Measurements from ENCODE around the gene ABHD4.
"Not testable (repeated sequence)": the region's sequence is repeated elsewhere in the genome, so short reads cannot be mapped to it uniquely, and the experiment has no call there.

ABHD4 gene

DNA sequence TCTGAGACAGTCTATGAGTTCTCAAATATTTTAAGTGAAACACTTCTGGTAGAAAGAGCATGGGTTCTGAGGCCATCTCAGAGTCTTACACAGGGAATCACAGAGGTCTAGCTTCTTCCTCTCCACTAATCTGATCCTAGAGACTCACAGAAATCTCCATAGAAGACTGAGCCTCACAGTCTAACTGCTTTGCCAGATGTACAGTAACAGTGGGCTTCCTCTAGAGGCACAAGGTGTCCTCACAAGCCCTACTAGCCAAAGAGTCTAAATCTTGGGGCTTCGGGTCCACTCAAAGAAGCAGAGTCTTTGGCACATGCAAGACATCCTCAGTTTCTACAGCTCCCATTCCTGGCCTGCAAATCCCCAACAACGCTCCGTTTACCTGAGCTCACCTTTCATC lies 32.0 kb downstream of the ABHD4 start:
- DNase-seq, result no peak

DNA sequence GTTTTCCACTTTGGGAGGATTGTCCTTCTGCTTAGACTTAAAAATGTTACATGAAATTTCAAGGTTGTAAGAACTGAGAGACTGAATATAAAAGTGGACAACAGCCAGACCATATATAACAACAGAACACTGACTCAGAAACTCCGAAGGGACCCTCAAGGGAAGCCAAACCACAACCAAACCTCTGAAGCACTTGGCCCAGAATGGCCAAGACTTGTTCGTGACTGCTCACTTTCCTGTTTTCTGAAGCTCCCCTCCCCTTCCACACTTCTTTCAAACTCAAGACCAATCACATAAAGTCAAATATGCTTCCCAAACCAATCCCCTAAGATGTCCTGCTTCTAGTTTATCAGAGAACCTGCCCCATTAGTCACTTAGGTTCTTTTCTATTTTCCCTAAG lies 32.4 kb downstream of the ABHD4 start:
- DNase-seq, result no peak

DNA sequence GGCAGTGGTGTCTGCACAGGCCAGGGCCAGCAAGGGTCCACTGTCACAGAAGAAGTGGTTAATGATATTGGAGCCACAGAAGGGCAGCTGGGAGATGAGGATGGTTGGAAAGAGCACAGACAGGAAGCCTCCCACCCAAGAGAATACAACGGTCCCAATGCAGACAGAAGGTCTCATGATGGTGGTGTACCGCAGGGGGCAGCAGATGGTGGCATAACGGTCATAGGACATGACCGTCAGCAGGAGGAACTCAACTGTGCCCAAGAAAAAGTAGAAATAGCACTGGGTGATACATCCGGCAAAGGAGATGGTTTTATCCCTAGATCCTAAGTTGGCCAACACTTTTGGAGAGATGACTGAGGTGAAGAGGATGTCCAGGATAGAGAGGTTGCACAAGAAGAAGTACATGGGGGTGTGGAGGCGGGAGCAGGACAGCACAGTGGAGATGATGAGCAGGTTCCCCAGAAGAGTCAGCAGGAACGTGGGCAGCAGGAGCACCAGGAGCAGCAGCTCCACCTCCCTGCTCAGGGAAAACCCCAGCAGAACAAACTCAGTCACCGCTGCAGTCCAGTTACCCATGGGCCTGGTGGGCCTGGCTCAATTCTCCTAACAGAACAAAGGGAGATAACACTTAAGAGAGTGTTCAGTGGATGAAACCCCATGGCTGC lies 36.3 kb downstream of the ABHD4 start:
- no peak for DNase-seq

DNA sequence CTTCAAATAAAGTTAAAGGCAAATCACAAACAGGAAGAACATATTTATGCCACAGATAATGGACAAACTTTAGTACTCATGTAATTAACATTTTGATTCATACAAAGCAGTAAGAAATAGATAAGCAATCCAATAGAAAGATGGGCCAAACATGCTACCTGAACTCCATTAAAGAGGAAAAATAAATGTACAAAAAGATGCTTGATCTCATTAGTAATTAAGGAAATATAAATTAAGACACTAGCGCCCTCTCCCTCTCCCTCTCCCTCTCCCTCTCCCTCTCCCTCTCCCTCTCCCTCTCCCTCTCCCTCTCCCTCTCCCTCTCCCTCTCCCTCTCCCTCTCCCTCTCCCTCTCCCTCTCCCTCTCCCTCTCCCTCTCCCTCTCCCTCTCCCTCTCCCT lies 37.9 kb downstream of the ABHD4 start:
- DNase-seq, result not testable (repeated sequence)

DNA sequence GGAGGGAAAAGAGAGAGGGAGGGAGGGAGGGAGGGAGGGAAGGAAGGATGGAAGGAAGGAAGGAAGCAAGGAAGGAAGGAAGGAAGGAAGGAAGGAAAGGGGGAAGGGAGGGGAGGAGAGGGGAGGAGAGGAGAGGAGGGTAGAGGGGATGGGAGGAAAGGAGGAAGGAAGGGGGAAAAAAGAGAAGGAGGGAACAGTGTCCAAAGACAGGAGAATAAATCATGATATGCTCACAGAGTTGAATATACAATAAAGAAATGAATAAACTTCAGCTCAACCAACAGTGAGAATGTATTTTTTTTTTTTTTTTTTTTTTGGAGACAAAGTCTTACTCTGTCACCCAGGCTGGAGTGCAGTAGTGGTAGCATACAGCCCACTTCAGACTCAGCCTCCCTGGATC lies 42.1 kb downstream of the ABHD4 start:
- no peak for DNase-seq

DNA sequence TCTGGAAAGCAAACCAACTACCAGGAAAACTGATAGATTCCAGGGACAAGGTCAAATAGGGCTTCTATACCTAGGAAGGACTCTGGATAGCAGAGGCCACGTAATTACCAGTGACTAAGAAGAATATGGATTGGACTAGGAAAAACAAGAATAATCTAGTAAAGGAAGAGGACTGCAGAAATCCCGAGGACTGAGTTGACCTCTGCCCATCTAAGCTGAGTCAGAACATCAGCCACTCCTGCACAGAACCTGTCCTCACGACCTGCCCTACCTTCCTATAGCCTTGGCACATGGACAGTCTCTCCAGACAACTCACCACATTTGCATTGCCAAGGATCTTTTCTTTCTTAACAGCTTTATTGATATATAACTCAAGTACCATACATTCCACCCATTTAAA lies 43.7 kb downstream of the ABHD4 start:
- no peak for DNase-seq

DNA sequence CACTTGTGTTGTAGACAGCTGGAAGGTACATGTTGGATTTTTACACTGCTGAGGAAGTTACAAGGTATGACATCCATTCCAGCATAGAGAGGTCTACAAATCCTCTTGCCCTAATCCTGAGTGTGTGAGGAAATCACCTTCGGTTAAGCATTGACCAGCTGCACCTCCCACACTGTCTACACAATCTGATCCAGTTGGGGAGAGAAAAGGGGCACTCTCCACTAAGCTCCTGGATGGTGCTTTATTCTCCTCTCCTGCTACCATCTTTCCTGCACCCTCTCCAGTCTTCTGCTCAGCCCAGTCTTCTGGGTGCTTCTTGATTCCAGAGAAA lies 46.2 kb downstream of the ABHD4 start, which contains the start of gene OR6J1:
TSS of gene OR6J1 (minus strand) at position 48 of the 331 bp plus-strand sequence. CDS start 9,541 bp downstream, outside the sequence.
- no peak for DNase-seq

DNA sequence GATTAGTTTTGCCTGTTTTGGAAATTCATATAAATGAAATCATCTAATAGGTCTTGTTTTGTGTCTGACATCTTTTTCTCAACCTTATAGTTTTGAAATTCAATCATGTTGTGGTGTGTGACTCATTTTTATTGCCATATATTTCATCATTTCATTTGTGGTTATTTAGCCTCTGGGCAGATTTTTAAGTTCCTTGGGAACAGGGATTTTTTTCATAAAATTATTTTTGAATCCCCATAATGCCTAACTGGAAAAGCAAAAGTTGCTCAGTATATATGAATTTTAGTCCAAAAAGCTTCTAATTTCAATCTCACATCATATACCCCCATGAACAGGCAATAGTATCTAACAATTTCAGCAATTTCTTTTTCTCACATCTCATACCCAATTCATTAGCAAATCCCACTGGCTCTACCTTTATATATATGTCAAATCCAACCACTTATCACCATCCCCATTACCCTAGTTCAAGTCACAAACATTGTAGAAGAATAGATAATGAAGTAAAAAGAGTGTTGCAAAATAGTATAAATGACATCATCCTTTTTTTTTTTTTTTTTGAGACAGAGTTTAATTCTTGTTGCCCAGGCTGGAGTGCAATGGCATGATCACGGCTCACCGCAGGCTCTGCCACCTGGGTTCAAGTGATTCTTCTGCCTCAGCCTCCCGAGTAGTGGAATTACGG lies 48.6 kb downstream of the ABHD4 start:
- DNase-seq, result no peak

DNA sequence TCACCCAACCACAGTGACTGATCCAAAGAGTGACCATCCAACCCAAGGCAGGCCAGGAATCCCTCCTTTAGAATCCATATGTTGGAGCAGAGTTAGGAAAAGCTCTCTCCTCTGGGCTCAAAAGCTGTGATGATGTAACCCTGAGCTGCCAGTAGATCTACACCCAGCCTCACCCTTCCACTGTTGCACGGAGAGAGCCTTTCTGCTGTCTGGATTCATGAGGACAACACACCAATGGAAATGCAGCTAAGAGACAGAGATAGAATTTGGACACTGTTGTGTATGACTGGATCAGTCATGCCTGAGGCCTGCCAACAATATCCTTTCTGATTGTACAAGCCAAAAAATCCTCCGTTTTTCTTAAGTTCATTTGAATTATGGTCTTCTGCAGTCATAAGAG lies 50.4 kb downstream of the ABHD4 start:
- no peak for DNase-seq

DNA sequence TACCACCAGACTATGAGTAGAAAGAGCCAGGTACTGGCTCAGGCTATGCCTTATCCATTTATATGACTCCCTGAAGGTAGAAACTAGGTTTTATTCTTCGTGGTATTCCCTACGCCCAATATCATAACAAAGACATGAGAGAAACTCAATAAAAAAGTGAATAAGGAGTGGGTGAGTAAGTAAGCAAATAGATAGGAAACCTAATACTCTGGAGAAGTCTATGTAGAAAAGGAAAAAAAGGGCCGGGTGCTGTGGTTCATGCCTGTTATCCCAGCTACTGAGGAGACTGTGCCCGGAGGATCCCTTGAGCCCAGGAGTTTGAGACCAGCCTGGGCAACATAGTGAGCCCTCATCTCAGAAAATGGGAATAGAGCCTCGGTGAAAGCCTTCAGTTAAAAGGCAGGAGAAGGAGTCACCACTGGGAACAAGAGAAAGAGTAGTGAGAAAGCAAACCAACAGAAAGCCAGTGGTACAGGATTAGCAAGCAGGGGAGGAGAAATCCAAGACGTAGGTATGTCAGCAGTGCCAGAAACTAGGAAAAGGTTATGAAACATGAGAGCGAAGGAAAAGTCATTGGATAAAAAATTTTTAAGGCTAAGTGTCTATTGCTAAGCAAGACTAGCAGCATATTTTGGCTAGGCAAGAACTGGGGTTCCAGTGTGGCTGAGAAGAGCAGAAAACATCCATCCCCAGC lies 52.1 kb downstream of the ABHD4 start:
- DNase-seq, result no peak

DNA sequence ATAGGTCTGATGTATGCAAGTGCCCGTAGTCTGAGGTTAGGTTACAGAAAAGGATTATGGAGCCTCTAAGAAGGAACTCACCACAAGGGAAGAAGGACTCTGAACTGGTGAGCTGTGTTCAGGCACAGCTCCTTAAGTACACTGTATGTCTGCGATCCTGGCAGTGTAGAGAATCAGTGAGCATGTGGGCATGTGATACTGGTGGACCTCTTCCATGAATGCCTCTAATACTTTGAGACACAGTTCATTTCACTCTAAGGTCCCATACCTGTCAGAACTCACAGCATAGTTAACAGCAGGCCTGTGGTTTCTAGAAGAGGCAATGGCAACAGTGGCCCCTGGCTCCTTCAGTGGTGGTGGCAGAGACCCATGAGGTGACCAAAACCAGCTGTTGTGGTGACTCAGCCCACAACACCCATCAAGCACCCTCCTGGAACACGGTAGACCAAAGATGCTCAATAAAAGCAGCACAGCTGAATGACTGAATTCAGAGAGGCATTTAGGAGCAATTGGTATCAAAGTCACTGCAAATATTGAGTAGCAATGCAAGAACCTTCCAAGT lies 52.9 kb downstream of the ABHD4 start:
- no peak for DNase-seq

DNA sequence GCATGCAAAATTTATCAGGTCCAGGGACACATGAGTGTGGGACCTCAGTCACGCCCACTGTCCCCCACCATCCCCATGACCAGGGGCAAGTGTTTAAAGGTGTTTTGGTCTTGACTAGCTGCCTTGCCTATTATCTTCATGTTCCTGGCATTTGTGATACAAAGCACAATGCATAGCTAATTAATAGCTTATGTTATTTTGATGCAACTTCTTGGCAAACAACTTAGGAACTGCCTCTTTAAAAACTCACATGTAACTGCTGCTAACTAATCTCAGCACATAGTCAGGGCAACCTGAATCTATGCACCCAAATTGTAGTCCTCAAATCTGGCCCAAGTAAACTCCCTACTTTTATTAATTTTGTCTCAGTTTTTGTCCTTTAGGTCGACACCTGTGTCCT lies 53.5 kb downstream of the ABHD4 start:
- no peak for DNase-seq

DNA sequence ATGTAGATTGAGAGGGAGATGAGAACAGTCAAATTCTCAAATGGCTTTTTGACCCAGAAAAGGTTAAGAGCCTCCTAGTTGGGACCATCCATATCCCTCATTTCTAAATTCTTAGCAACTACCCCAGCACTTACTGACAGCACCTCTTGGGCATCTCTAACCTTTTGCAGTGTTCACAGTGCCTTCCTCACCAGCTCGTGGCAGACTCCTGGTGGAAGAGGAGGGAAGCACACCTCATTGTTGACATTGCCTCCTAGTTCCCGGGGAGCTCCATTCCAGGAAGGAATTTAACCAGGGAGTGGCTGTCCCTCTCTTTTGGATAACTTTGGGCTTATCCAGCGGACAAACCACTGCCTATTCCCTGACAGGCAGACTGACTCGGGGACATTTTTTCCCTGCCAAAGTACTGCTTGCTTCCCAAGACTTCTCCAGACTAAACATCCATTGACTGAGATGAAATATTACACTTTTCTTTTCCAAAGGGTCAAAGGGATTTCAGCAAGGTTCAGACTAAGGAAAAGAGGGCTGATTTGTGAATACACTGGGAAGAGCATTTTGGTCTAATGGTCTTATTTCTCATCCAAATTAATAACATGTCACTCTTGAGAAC lies 55.0 kb downstream of the ABHD4 start:
- peak; percentile 41 for DNase-seq

DNA sequence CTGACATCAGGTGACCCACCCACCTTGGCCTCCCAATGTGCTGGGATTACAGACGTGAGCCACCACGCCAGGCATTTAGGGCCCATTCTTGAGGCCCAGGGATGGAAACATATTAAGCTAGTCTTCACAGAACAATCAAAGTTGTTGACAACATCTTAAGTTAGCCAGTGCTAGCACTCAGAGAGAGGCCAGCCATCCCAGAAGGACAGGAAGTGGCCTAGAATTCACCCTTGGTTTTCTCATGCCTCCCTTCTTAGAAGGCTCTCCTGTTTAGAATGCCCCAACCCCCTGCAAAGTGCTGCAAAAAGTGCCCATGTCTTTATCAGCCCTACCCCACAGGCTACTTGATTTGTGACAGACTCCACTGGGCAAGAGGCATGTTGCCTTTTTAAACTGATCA lies 58.1 kb downstream of the ABHD4 start:
- no peak for DNase-seq

DNA sequence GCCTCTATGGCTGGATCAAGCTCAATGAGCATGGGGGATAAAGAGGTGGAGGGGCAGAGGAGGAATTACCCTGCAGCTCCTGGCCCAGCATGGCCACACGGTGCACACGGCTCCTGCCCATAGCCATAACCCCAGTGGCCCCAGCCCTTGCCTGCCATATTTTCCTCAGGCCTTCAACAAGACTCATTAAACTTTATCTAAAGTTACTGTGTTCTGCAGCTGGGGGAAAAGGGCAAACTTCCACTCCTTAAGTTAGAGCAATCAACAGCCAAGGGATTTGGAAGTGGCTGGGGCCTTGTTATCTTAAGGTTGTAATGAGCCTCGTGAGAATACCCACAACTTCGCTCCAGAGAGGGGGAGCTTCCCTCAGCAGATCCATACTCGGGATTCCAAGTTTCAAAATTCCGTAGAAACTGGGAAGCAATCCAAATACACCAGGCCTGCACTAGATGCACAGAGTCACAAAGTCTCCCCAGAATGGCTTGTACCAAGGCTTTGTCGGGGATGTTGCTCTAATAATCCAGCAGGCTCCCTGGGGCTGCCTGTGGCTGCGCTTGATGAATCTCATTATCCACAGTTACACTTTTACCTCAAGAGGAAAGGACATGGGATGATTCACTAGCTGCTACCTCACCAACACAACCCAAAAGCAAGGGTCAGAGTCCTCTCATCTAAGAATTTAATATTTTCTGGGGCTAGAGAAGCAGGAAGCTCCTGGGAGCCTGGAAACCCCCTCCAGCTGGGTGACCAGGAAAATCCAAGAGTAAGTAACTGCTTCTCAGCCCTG lies 59.0 kb downstream of the ABHD4 start:
- DNase-seq, result no peak

DNA sequence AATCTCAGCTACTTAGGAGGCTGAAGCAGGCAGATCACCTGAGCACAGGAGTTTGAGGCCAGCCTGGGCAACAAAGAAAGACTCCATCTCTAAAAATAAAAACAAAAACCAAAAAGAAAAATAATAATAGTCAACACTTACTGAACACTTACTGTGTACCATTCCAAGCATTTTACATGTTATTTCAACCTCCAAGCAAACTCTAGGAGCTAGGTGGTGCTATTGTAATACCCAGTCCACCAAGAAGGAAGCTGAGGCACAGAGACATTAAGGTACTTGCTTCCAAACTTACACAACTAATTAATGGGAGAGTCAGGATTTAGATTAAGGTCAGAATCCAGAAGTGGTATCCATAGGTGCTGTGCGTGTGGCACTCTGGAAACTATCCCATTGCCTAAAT lies 59.8 kb downstream of the ABHD4 start:
- DNase-seq, result no peak

DNA sequence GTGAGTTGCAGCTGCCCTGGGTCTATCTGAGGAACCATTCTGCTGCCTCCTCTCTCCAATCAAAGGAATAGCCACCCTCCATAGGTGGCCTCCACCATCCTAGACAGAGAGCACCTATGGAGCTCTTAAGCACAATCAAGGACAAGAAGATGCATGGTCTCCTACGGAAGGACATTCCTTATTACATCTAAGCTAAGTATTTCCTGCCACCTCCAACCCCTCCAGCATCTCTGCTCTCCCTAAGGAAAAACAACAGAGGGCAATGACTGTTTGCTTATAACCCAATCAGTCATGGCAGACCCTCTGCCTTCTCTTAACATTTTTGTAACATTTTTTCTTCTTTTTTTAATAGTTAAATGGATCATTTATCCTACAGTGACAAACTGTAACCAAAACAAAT lies 60.8 kb downstream of the ABHD4 start:
- DNase-seq, result no peak

DNA sequence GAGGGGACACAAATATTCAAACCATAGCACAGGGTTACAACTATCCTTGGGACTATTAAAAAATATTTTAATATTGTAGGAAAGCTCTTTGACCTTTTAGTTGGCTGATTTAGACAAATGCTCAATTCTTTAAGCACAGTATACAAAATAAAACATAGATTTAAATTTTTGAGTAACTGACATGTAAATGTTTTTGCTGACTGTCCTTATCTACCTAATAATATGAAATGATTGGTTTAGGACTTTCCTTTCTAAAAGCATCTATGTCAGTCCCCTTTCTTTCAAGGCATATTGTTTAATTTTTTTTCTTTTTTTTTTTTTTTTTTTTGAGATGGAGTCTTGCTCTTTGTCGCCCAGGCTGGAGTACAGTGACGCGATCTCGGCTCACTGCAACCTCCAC lies 62.6 kb downstream of the ABHD4 start:
- DNase-seq, result no peak
